Thyroid gland (tissue), 4 donors: ENCODE results near the gene MTLN.
"Not testable (repeated sequence)": the region's sequence is repeated elsewhere in the genome, so short reads cannot be mapped to it uniquely, and the experiment has no call there.

Experiments used
- CTCF ChIP-seq, 6 experiments: fragments of 200-600 bp in 3 of 6; fragments of 450-650 bp in 3 of 6; sonication (generic) in 3 of 6; IDR thresholded peaks; one replicate each; pipeline ENCODE4 v1.5.1; 2016 to 2019; ENCODE audit warnings: antibody characterized with exemption in 6 of 6, mild to moderate bottlenecking in 2 of 6, inconsistent platforms in 1 of 6, moderate library complexity in 1 of 6
- POLR2A ChIP-seq, 2 donors: fragments of 450-650 bp; IDR thresholded peaks; one replicate each; pipeline ENCODE4 v1.6.1; 2017; ENCODE audit warnings: antibody characterized with exemption in 2 of 2, mild to moderate bottlenecking in 2 of 2, moderate library complexity in 1 of 2

GRCh38 chr2:110245488-110246435 lies 33.4 kb upstream of the MTLN start:
- not testable (repeated sequence) for TF ChIP-seq CTCF, POLR2A (IDR thresholded peaks at IDR 0.05)
